ENCODE results near the gene BMX.

DNA sequence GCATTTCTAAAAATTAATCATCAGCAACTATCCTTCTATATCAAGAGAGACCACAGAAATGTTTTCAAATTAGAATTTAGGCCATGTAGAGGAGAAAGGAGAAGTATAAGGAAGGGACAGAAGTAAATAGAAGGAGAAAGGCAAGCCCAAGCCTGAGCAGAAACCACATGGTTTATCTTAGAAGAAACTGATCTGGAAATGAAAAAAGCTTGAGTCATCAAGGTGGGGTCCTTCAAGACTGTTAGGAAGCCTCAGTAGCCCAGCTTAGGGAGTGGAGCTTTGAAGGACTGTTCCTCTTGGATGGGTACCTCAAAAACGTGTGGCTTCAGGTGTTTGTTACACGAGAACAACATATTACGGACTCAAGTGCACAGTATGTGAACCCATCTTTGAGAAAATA is 4.5 kb downstream of the BMX start:
- TF ChIP-seq, protein P1, sequence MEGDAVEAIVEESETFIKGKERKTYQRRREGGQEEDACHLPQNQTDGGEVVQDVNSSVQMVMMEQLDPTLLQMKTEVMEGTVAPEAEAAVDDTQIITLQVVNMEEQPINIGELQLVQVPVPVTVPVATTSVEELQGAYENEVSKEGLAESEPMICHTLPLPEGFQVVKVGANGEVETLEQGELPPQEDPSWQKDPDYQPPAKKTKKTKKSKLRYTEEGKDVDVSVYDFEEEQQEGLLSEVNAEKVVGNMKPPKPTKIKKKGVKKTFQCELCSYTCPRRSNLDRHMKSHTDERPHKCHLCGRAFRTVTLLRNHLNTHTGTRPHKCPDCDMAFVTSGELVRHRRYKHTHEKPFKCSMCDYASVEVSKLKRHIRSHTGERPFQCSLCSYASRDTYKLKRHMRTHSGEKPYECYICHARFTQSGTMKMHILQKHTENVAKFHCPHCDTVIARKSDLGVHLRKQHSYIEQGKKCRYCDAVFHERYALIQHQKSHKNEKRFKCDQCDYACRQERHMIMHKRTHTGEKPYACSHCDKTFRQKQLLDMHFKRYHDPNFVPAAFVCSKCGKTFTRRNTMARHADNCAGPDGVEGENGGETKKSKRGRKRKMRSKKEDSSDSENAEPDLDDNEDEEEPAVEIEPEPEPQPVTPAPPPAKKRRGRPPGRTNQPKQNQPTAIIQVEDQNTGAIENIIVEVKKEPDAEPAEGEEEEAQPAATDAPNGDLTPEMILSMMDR (IDR thresholded peaks at IDR 0.05), result no peak
- no peak for TF ChIP-seq ZFX (IDR thresholded peaks at IDR 0.05; ENCODE audit: borderline replicate concordance)
